Left lung (tissue), 10 donors: ENCODE measurements around the gene AKR1A1. TPM values are rescaled to one million over a fixed set of nuclear protein-coding genes. Genes with fewer than 3 reads are reported as not detected.
A peak's percentile ranks its signal among the peaks of the same experiment; 100 is the strongest.

ENCODE experiments used
- ATAC-seq: fragments of 200-7000 bp; cut with Tn5 transposase; one replicate; pipeline ENCODE4 v1.9.1; 2020; ENCODE audit warnings: moderate library complexity
- DNase-seq, 4 donors: peaks; one replicate each; pipeline ENCODE4 v3.0.0-alpha.2; 2013 to 2020
- H3K27ac ChIP-seq, 2 donors: fragments of 200-600 bp; sonication (generic) in 1 of 2; one replicate each; pipeline versions ENCODE4 v1.5.0 to v1.8.0; 2020 to 2021
- H3K27me3 ChIP-seq, 2 donors: fragments of 200-600 bp; sonication (generic) in 1 of 2; one replicate each; pipeline versions ENCODE4 v1.5.0 to v1.8.0; 2020 to 2021
- H3K36me3 ChIP-seq, 2 donors: fragments of 200-600 bp; sonication (generic) in 1 of 2; one replicate each; pipeline versions ENCODE4 v1.5.0 to v1.8.0; 2020 to 2021
- H3K4me1 ChIP-seq, 2 donors: fragments of 200-600 bp; one replicate each; pipeline ENCODE4 v1.8.0; 2021
- H3K4me3 ChIP-seq, 2 donors: fragments of 200-600 bp; sonication (generic) in 1 of 2; one replicate each; pipeline versions ENCODE4 v1.5.0 to v1.8.0; 2020 to 2021; ENCODE audit warnings: mild to moderate bottlenecking in 1 of 2
- H3K9me3 ChIP-seq, 2 donors: fragments of 200-600 bp; sonication (generic) in 1 of 2; one replicate each; pipeline versions ENCODE4 v1.5.0 to v1.8.0; 2020 to 2021
- intact Hi-C, 2 donors: fragments of 100-400 bp; cut with DNase I; formaldehyde crosslinking; loops; one replicate each; pipeline versions ENCODE4 v1.11.2 to v1.14.2; 2022
- polyA plus RNA-seq, 6 donors: library from polyadenylated mRNA; unstranded; fragments of 120-200 nt; gene quantifications; one replicate each; pipeline ENCODE4 v1.2.1, GENCODE V29; 2013; ENCODE audit not compliant: insufficient read length in 6 of 6
- total RNA-seq, 2 donors: library from RNA; stranded (reverse); fragmentation: NEBNext Ultra II Directional; extraction: Animal tissue kit (Norgen Biotek cat#: 25700); gene quantifications; one replicate each; pipeline ENCODE4 v1.2.1, GENCODE V29; 2021
- TF ChIP-seq, protein P1 (sequence below), 2 donors: fragments of 200-600 bp; sonication (generic) in 1 of 2; IDR thresholded peaks; one replicate each; pipeline versions ENCODE4 v1.5.0 to v1.8.0; 2021; ENCODE audit warnings: antibody characterized with exemption in 2 of 2
- donor health status: DM: no; HTN: yes; CAD: no.
- donor health status: DM: no; HTN: no; CAD: no.

The AKR1A1 gene
- total and polyA plus RNA-seq, 8 donors = 134 to 258 (median 151) TPM

DNA sequence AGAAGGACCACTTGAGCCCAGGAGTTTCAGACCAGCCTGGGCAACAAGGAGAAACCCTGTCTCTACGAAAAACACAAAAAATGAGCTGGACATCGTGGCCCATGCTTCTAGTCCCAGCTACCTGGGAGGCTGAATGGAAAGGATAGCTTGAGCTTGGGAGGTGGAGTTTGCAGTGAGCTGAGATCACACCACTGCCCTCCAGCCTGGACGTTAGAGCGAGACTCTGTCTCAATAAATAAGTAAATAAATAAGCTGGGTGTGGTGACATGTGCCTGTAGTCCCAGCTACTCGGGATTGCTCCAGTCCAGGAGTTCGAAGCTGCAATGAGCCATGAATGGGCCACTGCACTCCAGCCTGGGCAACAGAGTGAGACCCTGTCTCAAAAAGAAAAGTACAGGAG is 3.6 kb downstream of the AKR1A1 start:
- no peak overlapping the region for H3K4me3 ChIP-seq

DNA sequence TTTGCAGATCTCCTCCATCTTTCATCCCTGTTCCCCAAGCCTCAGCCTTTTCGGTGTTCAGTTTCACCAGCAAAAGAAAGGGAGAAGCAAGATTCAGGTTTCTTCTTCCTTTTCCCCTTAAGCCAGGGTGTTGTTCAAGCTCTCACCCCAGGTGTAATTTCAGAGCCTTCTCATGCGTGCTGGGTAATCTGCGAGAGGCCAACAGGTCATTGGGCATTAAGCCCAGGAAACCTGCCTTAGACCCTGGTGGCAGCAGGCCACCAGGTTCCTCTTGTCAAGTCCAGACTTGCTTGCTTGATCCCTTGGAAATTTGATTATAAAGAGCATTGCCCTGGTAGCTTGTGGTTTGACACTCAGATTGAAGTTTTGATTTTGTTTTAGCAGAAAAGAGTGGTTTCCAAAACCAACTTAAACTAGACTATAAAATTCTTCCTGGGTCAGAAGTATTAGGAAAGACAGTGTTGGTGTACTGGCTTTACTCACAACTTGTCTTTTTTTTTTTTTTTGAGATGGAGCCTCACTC is 6.9 kb downstream of the AKR1A1 start:
- TF ChIP-seq, protein P1, sequence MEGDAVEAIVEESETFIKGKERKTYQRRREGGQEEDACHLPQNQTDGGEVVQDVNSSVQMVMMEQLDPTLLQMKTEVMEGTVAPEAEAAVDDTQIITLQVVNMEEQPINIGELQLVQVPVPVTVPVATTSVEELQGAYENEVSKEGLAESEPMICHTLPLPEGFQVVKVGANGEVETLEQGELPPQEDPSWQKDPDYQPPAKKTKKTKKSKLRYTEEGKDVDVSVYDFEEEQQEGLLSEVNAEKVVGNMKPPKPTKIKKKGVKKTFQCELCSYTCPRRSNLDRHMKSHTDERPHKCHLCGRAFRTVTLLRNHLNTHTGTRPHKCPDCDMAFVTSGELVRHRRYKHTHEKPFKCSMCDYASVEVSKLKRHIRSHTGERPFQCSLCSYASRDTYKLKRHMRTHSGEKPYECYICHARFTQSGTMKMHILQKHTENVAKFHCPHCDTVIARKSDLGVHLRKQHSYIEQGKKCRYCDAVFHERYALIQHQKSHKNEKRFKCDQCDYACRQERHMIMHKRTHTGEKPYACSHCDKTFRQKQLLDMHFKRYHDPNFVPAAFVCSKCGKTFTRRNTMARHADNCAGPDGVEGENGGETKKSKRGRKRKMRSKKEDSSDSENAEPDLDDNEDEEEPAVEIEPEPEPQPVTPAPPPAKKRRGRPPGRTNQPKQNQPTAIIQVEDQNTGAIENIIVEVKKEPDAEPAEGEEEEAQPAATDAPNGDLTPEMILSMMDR (IDR thresholded peaks at IDR 0.05) = no peak
- peak; percentile 35 for ATAC-seq
- no peak overlapping the region for H3K4me3 ChIP-seq
- DNase-seq = no peak
- no peaks in the 10 kb centered on the region for H3K27me3 ChIP-seq
- no peaks in the 10 kb centered on the region for H3K9me3 ChIP-seq
- H3K36me3 ChIP-seq = peaks cover 0 to 69% of the 10 kb centered on the region in 2 donors
- no peak overlapping the region for H3K27ac ChIP-seq
- H3K4me1 ChIP-seq = peaks cover under 1 to 19% of the 10 kb centered on the region in 2 donors
- intact Hi-C loops = no loop called here

More for the DNA sequence above, 3.6 kb downstream of the AKR1A1 start:
- peaks cover 0 to 43% of the 10 kb centered on the region in 2 donors for H3K36me3 ChIP-seq
- DNase-seq (no peak), ATAC-seq (no peak)
- no peak overlapping the region for H3K27ac ChIP-seq
- H3K9me3 ChIP-seq = no peaks in the 10 kb centered on the region
- peaks cover 13 to 39% of the 10 kb centered on the region in 2 donors for H3K4me1 ChIP-seq
- intact Hi-C loops = no loop called here
- TF ChIP-seq, protein P1 (IDR thresholded peaks at IDR 0.05) = no peak
- no peaks in the 10 kb centered on the region for H3K27me3 ChIP-seq

GRCh38 chr1:45563843-45564242 is 13.2 kb downstream of the AKR1A1 start:
- H3K4me1 ChIP-seq = peaks cover 0 to 3% of the 10 kb centered on the region in 2 donors
- no peak for ATAC-seq
- H3K4me3 ChIP-seq = no peak overlapping the region
- TF ChIP-seq, protein P1 (IDR thresholded peaks at IDR 0.05) = no peak
- intact Hi-C loops = loop anchor here (10.0 kb wide), 2 partner anchors 49 to 219 kb away; partner anchors contain the start of genes MUTYH (in 1 of the 2) and TOE1 (in 1 of the 2)
- no peak overlapping the region for H3K27ac ChIP-seq
- H3K36me3 ChIP-seq = peaks cover 3 to 91% of the 10 kb centered on the region in 2 donors
- DNase-seq = no peak
- H3K9me3 ChIP-seq = no peaks in the 10 kb centered on the region
- no peaks in the 10 kb centered on the region for H3K27me3 ChIP-seq

- peak; percentile 22 for ATAC-seq
These were observed 16.1 kb downstream of the AKR1A1 start for GRCh38 chr1:45566722-45567121.

DNA sequence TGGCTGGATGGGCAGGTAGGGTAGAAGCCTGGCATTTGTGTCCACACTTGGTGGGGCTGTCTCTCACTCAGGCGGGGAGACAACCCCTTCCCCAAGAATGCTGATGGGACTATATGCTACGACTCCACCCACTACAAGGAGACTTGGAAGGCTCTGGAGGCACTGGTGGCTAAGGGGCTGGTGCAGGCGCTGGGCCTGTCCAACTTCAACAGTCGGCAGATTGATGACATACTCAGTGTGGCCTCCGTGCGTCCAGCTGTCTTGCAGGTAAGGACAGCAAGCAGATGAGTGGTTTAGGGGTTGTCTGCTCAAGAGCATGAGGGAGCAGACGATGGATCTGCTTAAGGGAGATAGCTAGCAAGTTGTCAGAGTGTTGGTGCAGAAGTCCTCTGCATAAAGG is 17.3 kb downstream of the AKR1A1 start:
- intact Hi-C loops = loop anchor here (5.0 to 10.0 kb wide), 3 partner anchors 53 to 223 kb away; partner anchors contain the start of genes MUTYH (in 1 of the 2) and TOE1 (in 1 of the 2)
- ATAC-seq = no peak
- H3K27me3 ChIP-seq = no peaks in the 10 kb centered on the region
- H3K9me3 ChIP-seq = no peaks in the 10 kb centered on the region
- H3K27ac ChIP-seq = no peak overlapping the region
- no peak for DNase-seq
- H3K4me3 ChIP-seq = no peak overlapping the region
- peaks cover 0 to 3% of the 10 kb centered on the region in 2 donors for H3K4me1 ChIP-seq
- H3K36me3 ChIP-seq = peaks cover 3 to 81% of the 10 kb centered on the region in 2 donors
- TF ChIP-seq, protein P1 (IDR thresholded peaks at IDR 0.05) = no peak

More at GRCh38 chr1:45566722-45567121, 16.1 kb downstream of the AKR1A1 start:
- TF ChIP-seq, protein P1 (IDR thresholded peaks at IDR 0.05) = no peak
- no peaks in the 10 kb centered on the region for H3K9me3 ChIP-seq
- H3K4me3 ChIP-seq = no peak overlapping the region
- intact Hi-C loops = loop anchor here (5.0 to 10.0 kb wide), 3 partner anchors 52 to 222 kb away; partner anchors contain the start of genes MUTYH (in 1 of the 2) and TOE1 (in 1 of the 2)
- peaks cover 3 to 93% of the 10 kb centered on the region in 2 donors for H3K36me3 ChIP-seq
- no peak overlapping the region for H3K27ac ChIP-seq
- H3K27me3 ChIP-seq = no peaks in the 10 kb centered on the region
- DNase-seq = peak in 1 of 4 donors; percentile 53
- peaks cover 0 to 3% of the 10 kb centered on the region in 2 donors for H3K4me1 ChIP-seq
